ENCODE results near the gene TXNDC17.

Gene TXNDC17

GRCh38 chr17:6670999-6671398 is 30.1 kb downstream of the TXNDC17 start:
- Histone ChIP-seq H3K4me3 (ENCODE audit: low read depth, low read length) (no peak overlapping the region), H3K36me3 (ENCODE audit: control insufficient read depth in 2 of 2, insufficient read depth in 1 of 2, low read length in 2 of 2) (peaks cover 0 to 7% of the 10 kb centered on the region in 2 experiments; a peak in 2 of 3 replicates), H3K27ac (ENCODE audit: extremely low read depth, low read depth, low read length) (no peak overlapping the region), H3K4me1 (ENCODE audit: control insufficient read depth, insufficient read depth, low read length) (no peaks in the 10 kb centered on the region), H3K9me3 (ENCODE audit: control insufficient read depth, insufficient read depth, low read depth, low read length) (no peaks in the 10 kb centered on the region)
- CTCF ChIA-PET, result interaction anchor here (0.7 to 1.8 kb wide), 6 partner anchors 9 to 351 kb away, joined by 3 to 5 read pairs (median 3); no protein-coding TSS in a partner anchor
- POLR2A ChIA-PET, result no interaction called here
- TF ChIP-seq HOXD13 (CRISPR knock-in tag; IDR thresholded peaks at IDR 0.05; ENCODE audit: borderline replicate concordance) (no peak), ZNF311 (tag by site-specific recombination; IDR thresholded peaks at IDR 0.05; ENCODE audit: borderline replicate concordance) (no peak), WT1 (tag by site-specific recombination; IDR thresholded peaks at IDR 0.05) (no peak), ZNF10 (tag by site-specific recombination; IDR thresholded peaks at IDR 0.05) (no peak), TSHZ1 (tag by site-specific recombination; IDR thresholded peaks at IDR 0.05; ENCODE audit: borderline replicate concordance) (no peak), ZNF600 (tag by site-specific recombination; IDR thresholded peaks at IDR 0.05) (no peak), ZNF354C (tag by site-specific recombination; IDR thresholded peaks at IDR 0.05; ENCODE audit: borderline replicate concordance, low read depth) (no peak), ZNF654 (tag by site-specific recombination; IDR thresholded peaks at IDR 0.05; ENCODE audit: low read depth) (no peak), ZNF645 (tag by site-specific recombination; IDR thresholded peaks at IDR 0.05) (no peak), ZNF26 (tag by site-specific recombination; IDR thresholded peaks at IDR 0.05) (no peak), ZEB2 (tag by site-specific recombination; IDR thresholded peaks at IDR 0.05) (no peak), ZNF266 (tag by site-specific recombination; IDR thresholded peaks at IDR 0.05; ENCODE audit: low read depth) (no peak), ZNF629 (tag by site-specific recombination; IDR thresholded peaks at IDR 0.05) (no peak), ZNF518A (tag by site-specific recombination; conservative IDR thresholded peaks at IDR 0.05; ENCODE audit: low read depth) (no peak), ZNF610 (tag by site-specific recombination; IDR thresholded peaks at IDR 0.05; ENCODE audit: borderline replicate concordance) (no peak), ZNF248 (tag by site-specific recombination; IDR thresholded peaks at IDR 0.05) (no peak), SP3 (tag by site-specific recombination; IDR thresholded peaks at IDR 0.05) (no peak), BCL11B (tag by site-specific recombination; IDR thresholded peaks at IDR 0.05; ENCODE audit: low read depth) (no peak), ZSCAN23 (tag by site-specific recombination; IDR thresholded peaks at IDR 0.05) (no peak)
